B cell (primary cell): ENCODE data around the gene TRPV6. TPM values are rescaled to one million over a fixed set of nuclear protein-coding genes. Genes with fewer than 3 reads are reported as not detected.

ENCODE experiments used
- ATAC-seq: fragments of 200-7000 bp; cut with Tn5 transposase; one replicate; pipeline ENCODE4 v1.10.0; 2021; ENCODE audit warnings: low read depth, mild to moderate bottlenecking, moderate number of reproducible peaks, moderate library complexity
- CTCF ChIA-PET: fragments of 350-600 bp; sonication (Branson Sonifier 250); formaldehyde crosslinking; loops from one replicate; lab custom pipeline; 2021; ENCODE audit warnings: antibody characterized with exemption, inconsistent platforms; lab: Charles Lee
- POLR2A ChIA-PET: fragments of 350-600 bp; sonication (Branson Sonifier 250); formaldehyde crosslinking; loops from one replicate; lab custom pipeline; 2021; ENCODE audit warnings: antibody characterized with exemption; lab: Charles Lee
- DNase-seq: peaks from one replicate; pipeline ENCODE4 v3.0.0; 2013
- H2AFZ ChIP-seq: 2 replicates; pipeline ENCODE4 v1.6.1; 2012; ENCODE audit warnings: mild to moderate bottlenecking, low read depth, low read length; ENCODE audit not compliant: insufficient read depth, poor library complexity, severe bottlenecking
- H3K27ac ChIP-seq, 2 donors: 1 replicate in 1 of 2; 2 replicates in 1 of 2; pipeline ENCODE4 v1.5.1; 2012 to 2013; ENCODE audit warnings: low read length in 2 of 2, mild to moderate bottlenecking in 2 of 2, moderate library complexity in 1 of 2
- H3K27me3 ChIP-seq, 4 experiments: fragments of 200-600 bp in 1 of 4; sonication (generic) in 1 of 4; replicated peaks in 1 of 4; 1 replicate in 2 of 4; 2 replicates in 2 of 4; pipeline versions ENCODE4 v1.6.1 to v1.7.0; 2013 to 2016; ENCODE audit warnings: low read length in 3 of 4, mild to moderate bottlenecking in 2 of 4, mixed read lengths in 1 of 4, moderate library complexity in 1 of 4; ENCODE audit not compliant: insufficient read depth in 4 of 4, control insufficient read depth in 3 of 4; ENCODE audit errors: control extremely low read depth in 1 of 4
- H3K36me3 ChIP-seq, 2 experiments: replicated peaks in 1 of 2; 1 replicate in 1 of 2; 2 replicates in 1 of 2; pipeline versions ENCODE4 v1.6.1 to v1.7.1; 2013; ENCODE audit warnings: low read length in 1 of 2; ENCODE audit not compliant: insufficient read depth in 2 of 2, control insufficient read depth in 1 of 2; ENCODE audit errors: control extremely low read depth in 1 of 2, extremely low read depth in 1 of 2
- H3K4me1 ChIP-seq, 2 donors: fragments of 200-600 bp in 1 of 2; sonication (generic) in 1 of 2; 1 replicate in 1 of 2; 2 replicates in 1 of 2; pipeline versions ENCODE4 v1.5.1 to v1.6.1; 2013 to 2017; ENCODE audit warnings: low read length in 2 of 2; ENCODE audit not compliant: control insufficient read depth in 2 of 2, insufficient read depth in 2 of 2
- H3K4me2 ChIP-seq: replicated peaks from 2 replicates; pipeline ENCODE3; 2012; ENCODE audit warnings: mild to moderate bottlenecking, low read depth, low read length; ENCODE audit not compliant: poor library complexity, severe bottlenecking
- H3K4me3 ChIP-seq, 5 experiments: fragments of 200-600 bp in 1 of 5; sonication (generic) in 1 of 5; 1 replicate in 3 of 5; 2 replicates in 2 of 5; pipeline versions ENCODE4 v1.5.1 to v1.7.0; 2011 to 2016; ENCODE audit warnings: low read length in 4 of 5, mild to moderate bottlenecking in 4 of 5, low read depth in 2 of 5, control low read depth in 1 of 5, moderate library complexity in 1 of 5; ENCODE audit not compliant: insufficient read depth in 1 of 5; ENCODE audit errors: control extremely low read depth in 1 of 5, extremely low read depth in 1 of 5
- H3K79me2 ChIP-seq: fragments of 200-600 bp; sonication (generic); one replicate; pipeline ENCODE4 v1.6.0; 2016; ENCODE audit warnings: low read length; ENCODE audit not compliant: control insufficient read depth, insufficient read depth
- H3K9ac ChIP-seq: fragments of 200-600 bp; sonication (generic); 2 replicates; pipeline ENCODE4 v1.6.1; 2017; ENCODE audit warnings: mild to moderate bottlenecking, low read length, moderate library complexity
- H3K9me3 ChIP-seq, 3 donors: one replicate each; pipeline versions ENCODE4 v1.6.1 to v1.7.1; 2013; ENCODE audit warnings: low read length in 2 of 3; ENCODE audit not compliant: control insufficient read depth in 2 of 3, insufficient read depth in 1 of 3; ENCODE audit errors: control extremely low read depth in 1 of 3
- H4K20me1 ChIP-seq: 2 replicates; pipeline ENCODE4 v1.6.0; 2012; ENCODE audit warnings: mild to moderate bottlenecking, low read length; ENCODE audit not compliant: insufficient read depth, control insufficient read depth, poor library complexity, severe bottlenecking
- H3K27ac Mint-ChIP-seq: one replicate; pipeline ENCODE4 v1.8.0; 2021; ENCODE audit warnings: mixed read lengths
- H3K27me3 Mint-ChIP-seq: one replicate; pipeline ENCODE4 v1.8.0; 2021; ENCODE audit warnings: mixed read lengths
- H3K4me1 Mint-ChIP-seq: one replicate; pipeline ENCODE4 v1.8.0; 2021; ENCODE audit warnings: mixed read lengths
- H3K4me3 Mint-ChIP-seq: one replicate; pipeline ENCODE4 v1.8.0; 2021; ENCODE audit warnings: mixed read lengths
- H3K9me3 Mint-ChIP-seq: one replicate; pipeline ENCODE4 v1.8.0; 2022; ENCODE audit warnings: mixed read lengths; ENCODE audit not compliant: insufficient read depth
- CTCF ChIP-seq: fragments of 200-600 bp; IDR thresholded peaks from one replicate; pipeline ENCODE4 v1.8.0; 2022; ENCODE audit warnings: antibody characterized with exemption, mild to moderate bottlenecking
- EZH2 ChIP-seq: IDR thresholded peaks from 2 replicates; pipeline ENCODE4 v1.6.1; 2012; ENCODE audit warnings: borderline replicate concordance, low read depth, mild to moderate bottlenecking, moderate library complexity, low read length; ENCODE audit not compliant: insufficient read depth, poor library complexity, severe bottlenecking
- WGBS: methylation state at CpG from one replicate; pipeline ENCODE4 v1.1.5; 2013; ENCODE audit warnings: missing lambda C conversion rate; ENCODE audit not compliant: insufficient coverage; 5-methylcytosine and 5-hydroxymethylcytosine counted together
- intact Hi-C: fragments of 100-400 bp; cut with micrococcal nuclease; formaldehyde crosslinking; loops from one replicate; pipeline ENCODE4 v1.10.0; 2022
- polyA plus RNA-seq: library from polyadenylated mRNA; depleted of rRNA; stranded (reverse); fragments of >200 nt; gene quantifications from 2 replicates; pipeline ENCODE4 v1.2.3, GENCODE V29; 2012
- total RNA-seq, 2 donors: library from RNA; stranded (reverse); fragments of 120-200 nt in 1 of 2; gene quantifications; 1 replicate in 1 of 2; 2 replicates in 1 of 2; pipeline versions ENCODE4 v1.2.3 to v1.2.4, GENCODE V29; 2013 to 2022

Gene TRPV6
- total and polyA plus RNA-seq, 2 donors (not counting 1 experiment from before 2014, with no cell fraction given): not detected

GRCh38 chr7:142874837-142875236 lies 10.7 kb downstream of the TRPV6 start:
- H3K27ac Mint-ChIP-seq: no peak overlapping the region
- no peaks in the 10 kb centered on the region for H3K9me3 Mint-ChIP-seq
- no peaks in the 10 kb centered on the region for H3K4me1 Mint-ChIP-seq
- H3K4me2 ChIP-seq: no peak overlapping the region
- H3K36me3 ChIP-seq: peaks cover under 1 to 18% of the 10 kb centered on the region in 2 experiments
- no peak overlapping the region for H3K27ac ChIP-seq
- H2AFZ ChIP-seq: no peak overlapping the region
- no peak overlapping the region for H3K9ac ChIP-seq
- 100% methylated on average over 3 of the region's 6 CpGs for WGBS
- no peaks in the 10 kb centered on the region for H3K4me1 ChIP-seq
- H3K27me3 ChIP-seq: peaks cover 0 to 5% (median 0%) of the 10 kb centered on the region in 4 experiments
- H3K4me3 Mint-ChIP-seq: no peak overlapping the region
- H4K20me1 ChIP-seq: no peaks in the 10 kb centered on the region
- DNase-seq (no peak), ATAC-seq (no peak)
- intact Hi-C loops: no loop called here
- CTCF ChIA-PET: no interaction called here
- peaks cover 11% of the 10 kb centered on the region for H3K27me3 Mint-ChIP-seq
- H3K9me3 ChIP-seq: peaks cover 0 to 15% (median 0%) of the 10 kb centered on the region in 3 donors
- no peaks in the 10 kb centered on the region for H3K79me2 ChIP-seq
- POLR2A ChIA-PET: no interaction called here
- H3K4me3 ChIP-seq: no peak overlapping the region
- TF ChIP-seq EZH2: no peak
- no peak for TF ChIP-seq CTCF

GRCh38 chr7:142874409-142874808 lies 11.1 kb downstream of the TRPV6 start:
- H3K27ac Mint-ChIP-seq: no peak overlapping the region
- POLR2A ChIA-PET: no interaction called here

More at GRCh38 chr7:142874409-142874808, 11.1 kb downstream of the TRPV6 start:
- Histone ChIP-seq H3K27ac (no peak overlapping the region), H3K4me3 (no peak overlapping the region), H3K36me3 (peaks cover 2 to 22% of the 10 kb centered on the region in 2 experiments), H3K79me2 (no peaks in the 10 kb centered on the region), H3K27me3 (peaks cover 0 to 5% (median 0%) of the 10 kb centered on the region in 4 experiments), H2AFZ (no peak overlapping the region), H4K20me1 (no peaks in the 10 kb centered on the region), H3K9me3 (peaks cover 0 to 15% (median 0%) of the 10 kb centered on the region in 3 donors), H3K9ac (no peak overlapping the region), H3K4me1 (no peaks in the 10 kb centered on the region), H3K4me2 (no peak overlapping the region)
- Mint-ChIP-seq H3K9me3 (no peaks in the 10 kb centered on the region), H3K27me3 (peaks cover 6% of the 10 kb centered on the region), H3K4me3 (no peak overlapping the region), H3K4me1 (no peaks in the 10 kb centered on the region)
- intact Hi-C loops: no loop called here
- WGBS: 97% methylated on average over 7 of the region's 7 CpGs
- DNase-seq: no peak
- no peak for ATAC-seq
- no peak for TF ChIP-seq CTCF
- TF ChIP-seq EZH2: no peak
- CTCF ChIA-PET: no interaction called here
